LNCAP (cell line): Measurements from ENCODE around the gene JAZF1.
A peak's percentile ranks its signal among the peaks of the same experiment; 100 is the strongest.

Experiments used
- TF ChIP-seq, protein P1 (sequence below): fragments of 450-650 bp; IDR thresholded peaks from 2 replicates; pipeline ENCODE4 v1.5.1; 2017; ENCODE audit warnings: mild to moderate bottlenecking

JAZF1 gene

DNA sequence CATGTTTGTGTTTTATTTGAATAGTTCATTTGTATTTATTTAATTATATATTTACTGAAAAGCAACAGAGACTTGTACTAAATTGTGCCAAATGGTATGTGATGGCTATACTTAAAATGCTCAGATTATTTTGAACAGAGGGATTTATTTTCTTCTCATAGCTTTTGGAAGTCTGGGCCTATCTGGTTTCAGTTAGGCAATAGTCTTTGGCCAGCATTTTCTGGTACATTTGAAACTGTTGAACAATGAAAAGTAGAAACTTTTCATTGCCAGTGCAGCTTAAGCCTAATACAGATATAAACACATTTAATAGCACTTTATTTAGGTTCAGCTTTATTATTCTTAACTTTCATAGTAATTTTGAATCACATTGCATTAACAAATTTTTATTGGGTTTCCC lies 252.6 kb downstream of the JAZF1 start:
- TF ChIP-seq, protein P1, sequence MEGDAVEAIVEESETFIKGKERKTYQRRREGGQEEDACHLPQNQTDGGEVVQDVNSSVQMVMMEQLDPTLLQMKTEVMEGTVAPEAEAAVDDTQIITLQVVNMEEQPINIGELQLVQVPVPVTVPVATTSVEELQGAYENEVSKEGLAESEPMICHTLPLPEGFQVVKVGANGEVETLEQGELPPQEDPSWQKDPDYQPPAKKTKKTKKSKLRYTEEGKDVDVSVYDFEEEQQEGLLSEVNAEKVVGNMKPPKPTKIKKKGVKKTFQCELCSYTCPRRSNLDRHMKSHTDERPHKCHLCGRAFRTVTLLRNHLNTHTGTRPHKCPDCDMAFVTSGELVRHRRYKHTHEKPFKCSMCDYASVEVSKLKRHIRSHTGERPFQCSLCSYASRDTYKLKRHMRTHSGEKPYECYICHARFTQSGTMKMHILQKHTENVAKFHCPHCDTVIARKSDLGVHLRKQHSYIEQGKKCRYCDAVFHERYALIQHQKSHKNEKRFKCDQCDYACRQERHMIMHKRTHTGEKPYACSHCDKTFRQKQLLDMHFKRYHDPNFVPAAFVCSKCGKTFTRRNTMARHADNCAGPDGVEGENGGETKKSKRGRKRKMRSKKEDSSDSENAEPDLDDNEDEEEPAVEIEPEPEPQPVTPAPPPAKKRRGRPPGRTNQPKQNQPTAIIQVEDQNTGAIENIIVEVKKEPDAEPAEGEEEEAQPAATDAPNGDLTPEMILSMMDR, result no peak

DNA sequence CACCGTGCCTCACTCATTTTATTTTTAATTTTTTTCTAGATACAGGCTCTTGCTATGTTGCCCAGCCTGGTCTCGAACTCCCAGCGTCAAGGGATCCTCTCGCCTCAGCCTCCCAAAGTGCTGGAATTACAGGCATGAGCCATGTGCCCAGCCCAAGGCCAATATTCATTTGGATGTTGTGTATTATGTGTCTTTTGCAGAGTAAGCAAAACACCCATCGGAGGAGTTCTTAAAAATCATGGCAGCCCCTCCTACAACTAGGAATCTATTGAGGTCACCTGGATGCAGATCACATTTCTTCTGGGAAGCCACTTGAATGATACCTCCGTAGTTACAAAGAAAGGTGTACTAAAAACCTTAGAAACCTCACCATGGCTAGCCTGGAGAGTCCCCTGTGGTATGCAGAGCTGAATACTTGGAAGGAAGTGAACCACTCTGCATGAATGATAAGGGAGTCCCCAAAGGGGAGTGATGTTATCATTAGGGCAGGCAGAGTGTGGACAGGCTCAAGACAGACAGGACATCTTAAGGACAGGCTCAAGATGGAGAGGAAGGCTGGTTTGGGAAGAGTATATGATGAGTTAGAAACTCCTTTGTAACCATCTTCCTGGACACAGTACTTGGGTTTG lies 254.9 kb downstream of the JAZF1 start:
- TF ChIP-seq, protein P1, result no peak

DNA sequence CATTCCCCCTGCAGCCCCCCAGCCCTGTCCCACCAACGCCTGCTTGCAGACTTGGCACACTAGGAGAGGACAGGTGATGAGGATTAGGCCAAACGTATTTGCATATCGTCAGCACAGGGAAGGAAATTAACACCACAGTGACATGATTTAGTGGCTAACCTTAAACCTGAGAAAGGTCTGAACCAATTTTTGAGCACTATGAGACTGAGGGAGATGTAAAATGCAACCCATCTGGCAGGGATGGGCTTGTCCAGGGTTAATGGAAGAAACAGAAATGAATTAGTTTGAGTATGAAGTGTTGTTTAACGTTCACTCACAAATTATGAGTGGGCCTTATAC lies 257.0 kb downstream of the JAZF1 start:
- TF ChIP-seq, protein P1, result no peak

DNA sequence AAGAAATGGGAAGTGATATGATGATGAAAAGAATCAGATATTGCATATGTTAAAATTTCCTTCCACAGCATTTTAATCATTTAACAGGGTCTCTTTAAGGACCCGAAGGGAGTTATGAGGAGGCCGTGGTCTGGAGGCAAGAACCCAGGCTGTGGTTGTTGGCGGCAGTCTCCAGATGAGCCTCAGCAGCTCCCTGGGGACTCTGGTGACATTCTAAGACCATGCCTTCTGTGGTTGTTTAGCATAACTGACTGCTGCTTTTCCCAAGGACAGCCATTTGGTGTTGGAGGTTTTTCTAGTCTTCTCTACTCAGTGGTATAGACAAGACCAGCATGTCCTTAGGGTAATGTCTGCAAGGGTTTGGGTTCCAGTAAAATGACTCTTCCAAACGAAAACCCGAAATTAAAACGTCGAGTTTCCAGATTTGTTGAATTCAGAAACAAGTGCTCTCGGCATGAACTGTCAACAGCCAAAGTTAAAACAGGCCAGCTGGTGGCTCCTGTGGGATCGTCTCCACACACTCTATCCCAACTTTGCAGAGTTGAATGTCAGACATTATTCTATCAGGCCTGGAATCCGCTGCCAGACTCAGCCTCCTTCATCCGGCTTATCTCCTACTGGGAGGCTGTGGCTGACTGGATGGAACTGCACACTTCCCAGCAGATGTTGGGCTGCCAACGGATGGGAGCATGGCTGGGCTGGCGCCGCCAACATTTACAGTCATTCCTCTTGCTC lies 257.5 kb downstream of the JAZF1 start:
- TF ChIP-seq, protein P1, result no peak

DNA sequence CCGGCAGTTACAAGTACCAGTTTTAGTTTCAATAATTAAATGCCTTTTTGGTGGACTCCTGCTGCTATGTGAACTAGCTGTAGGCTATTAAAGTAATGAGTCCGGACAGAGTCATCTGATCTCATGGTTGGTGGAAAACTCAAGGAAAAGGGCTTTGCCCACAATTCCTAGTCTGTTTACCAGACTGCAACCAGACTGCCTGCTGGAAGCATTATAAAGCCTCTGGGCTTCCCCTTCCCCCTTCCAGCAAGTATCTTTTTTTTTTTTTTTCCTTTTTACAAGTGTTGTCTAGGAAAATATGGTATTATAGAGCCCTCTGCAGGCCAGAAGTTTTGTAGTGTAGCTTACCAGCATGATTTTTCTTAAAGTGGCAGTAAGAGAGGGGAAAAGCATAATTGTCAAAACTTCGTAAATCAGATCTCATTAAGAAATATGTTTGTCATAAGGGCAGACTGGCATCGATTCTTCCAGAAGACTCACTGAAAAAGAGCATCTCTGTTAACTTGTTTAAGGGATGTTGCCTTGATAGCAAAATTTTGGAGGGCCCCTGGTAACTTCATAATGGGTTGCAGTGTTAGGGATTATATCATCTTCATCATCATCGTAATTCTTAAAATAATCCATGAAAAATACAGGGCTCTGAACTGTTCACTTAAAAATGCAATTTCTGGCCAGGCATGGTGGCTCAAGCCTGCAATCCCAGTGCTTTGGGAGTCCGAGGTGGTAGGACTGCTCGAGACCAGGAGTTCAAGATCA lies 259.3 kb downstream of the JAZF1 start:
- TF ChIP-seq, protein P1, result peak; percentile 67

DNA sequence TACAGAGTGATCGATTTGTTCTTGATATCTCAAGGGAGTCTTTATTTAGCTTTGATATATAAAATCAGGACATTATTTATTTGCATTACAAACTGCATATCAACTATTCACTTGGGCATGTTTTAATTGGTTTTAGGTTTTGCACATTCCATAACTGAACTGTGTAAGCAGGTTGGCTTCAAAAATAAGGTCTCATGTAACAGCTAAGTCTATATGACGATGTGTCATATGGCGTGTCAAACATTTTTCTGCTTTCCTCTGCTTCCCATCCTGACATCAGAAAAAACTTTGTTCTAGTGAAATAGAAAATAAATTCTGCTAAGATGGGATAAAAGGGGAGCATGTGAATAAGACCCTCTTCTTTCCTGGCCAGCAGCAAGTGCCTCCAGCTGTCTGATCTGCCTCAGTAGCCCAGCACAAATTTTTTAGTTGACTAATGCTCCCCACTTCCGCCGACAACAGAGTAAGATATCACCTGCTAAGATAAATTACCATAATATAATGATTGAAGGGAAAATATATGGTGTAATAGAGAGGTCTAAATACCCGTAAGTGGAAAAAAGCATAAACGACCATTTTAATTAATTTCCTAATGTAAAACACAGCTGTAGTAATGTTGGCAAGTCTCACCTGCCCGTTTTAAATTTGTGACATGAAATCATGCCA lies 260.2 kb downstream of the JAZF1 start:
- TF ChIP-seq, protein P1, result no peak

DNA sequence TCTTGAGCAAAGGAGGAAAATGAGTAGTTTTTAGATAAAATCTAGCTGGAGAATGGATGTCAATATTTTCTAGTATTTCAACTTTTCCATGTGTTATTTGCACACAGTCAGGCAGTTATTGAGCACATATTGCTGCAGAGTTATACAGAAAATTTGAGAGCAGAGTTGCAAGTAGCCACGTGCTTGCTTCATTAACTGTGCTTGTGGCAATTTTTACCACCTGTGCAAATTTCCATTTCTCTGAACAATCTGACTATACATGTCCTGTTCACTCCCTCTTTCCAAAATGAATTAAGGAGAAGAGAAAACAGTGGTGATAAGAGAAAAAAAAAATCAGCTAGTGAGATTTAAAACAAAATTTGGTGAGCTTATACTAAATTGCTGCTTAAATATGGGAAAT lies 262.1 kb downstream of the JAZF1 start:
- TF ChIP-seq, protein P1, result no peak
